ENCODE measurements around the gene PCSK5. TPM values are rescaled to one million over a fixed set of nuclear protein-coding genes. Genes with fewer than 3 reads are reported as not detected.

The PCSK5 gene
- total and polyA plus RNA-seq, 2 of the 8 experiments (the other 6 are each of a cell fraction or from before 2014, with no cell fraction given): 5.5 to 10.7 TPM

DNA sequence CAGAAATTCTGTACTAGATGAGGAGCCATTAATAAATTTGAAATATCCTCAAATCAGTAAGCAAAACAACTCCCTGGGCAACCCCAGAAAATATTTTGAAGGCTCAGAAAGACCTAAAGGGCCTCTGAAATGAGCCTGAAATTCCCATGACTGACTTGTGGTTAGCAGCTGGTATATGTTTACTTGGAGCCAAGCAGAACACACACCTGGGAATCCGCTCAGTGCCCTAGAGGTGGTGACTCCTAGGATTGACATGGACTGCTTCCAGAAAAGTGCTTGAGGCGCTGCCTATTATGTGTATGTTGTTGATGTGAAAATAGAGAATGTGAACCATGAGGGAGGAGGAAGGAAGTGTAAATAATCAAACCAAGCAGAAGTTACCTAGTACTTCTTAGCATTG is 489.0 kb downstream of the PCSK5 start:
- H4K20me1 ChIP-seq (replicated peaks in 1 of 2; ENCODE audit: control insufficient read depth in 1 of 2, insufficient read depth in 2 of 2, low read length in 2 of 2): no peaks in the 10 kb centered on the region
- POLR2A ChIA-PET (ENCODE audit: partially characterized antibody): no interaction called here
- no peaks in the 10 kb centered on the region for H3K27me3 ChIP-seq (replicated peaks in 1 of 4; ENCODE audit: control insufficient read depth in 3 of 4, extremely low read depth in 1 of 4, insufficient read depth in 3 of 4, low read length in 3 of 4)
- H4K91ac ChIP-seq (replicated peaks; ENCODE audit: insufficient read length, low read length): no peak overlapping the region
- no peak overlapping the region for H3K4me3 ChIP-seq (ENCODE audit: extremely low read depth in 1 of 4, insufficient read depth in 2 of 4, low read depth in 3 of 4, low read length in 4 of 4)
- no peak overlapping the region for H3K27ac ChIP-seq (ENCODE audit: low read depth, low read length)
- H2BK120ac ChIP-seq (replicated peaks; ENCODE audit: low read depth, low read length): no peak overlapping the region
- no peak overlapping the region for H3K4me2 ChIP-seq (ENCODE audit: insufficient read depth in 1 of 2, low read depth in 2 of 2, low read length in 2 of 2)
- no peak overlapping the region for H2AK5ac ChIP-seq (ENCODE audit: low read depth, low read length)
- H3K4ac ChIP-seq (replicated peaks; ENCODE audit: insufficient read length, low read depth, low read length): no peak overlapping the region
- H2BK20ac ChIP-seq (ENCODE audit: low read length): no peak overlapping the region
- H3K23me2 ChIP-seq (ENCODE audit: low read depth, low read length): no peaks in the 10 kb centered on the region
- H3K79me1 ChIP-seq (ENCODE audit: low read depth, low read length): no peaks in the 10 kb centered on the region
- H2BK12ac ChIP-seq (ENCODE audit: low read depth, low read length): no peak overlapping the region
- FAIRE-seq (no peak), DNase-seq (ENCODE audit: low read depth in 1 of 2, low spot score in 2 of 2) (no peak)
- H3K14ac ChIP-seq (ENCODE audit: insufficient read length): no peak overlapping the region
- no peaks in the 10 kb centered on the region for H3K36me3 ChIP-seq (ENCODE audit: control insufficient read depth in 2 of 4, insufficient read depth in 4 of 4, low read length in 3 of 4)
- no peak overlapping the region for H2AFZ ChIP-seq (ENCODE audit: low read length)
- WGBS, 2 experiments (ENCODE audit: extremely low coverage in 1 of 2, insufficient coverage in 1 of 2, insufficient read length in 1 of 2, insufficient replicate concordance in 2 of 2, low coverage in 1 of 2, low lambda C conversion rate in 2 of 2, missing lambda C conversion rate in 1 of 2): 85% methylated on average over 2 of the region's 2 CpGs; no CpG with 5 or more reads in 1 of the 2 experiments
- TF ChIP-seq TEAD4 (IDR thresholded peaks at IDR 0.05; ENCODE audit: low read depth, low read length): no peak
- no peak overlapping the region for H4K5ac ChIP-seq (ENCODE audit: insufficient read length, low read depth, low read length)
- H3K79me2 ChIP-seq (ENCODE audit: control insufficient read depth in 1 of 2, insufficient read depth in 2 of 2, low read length in 2 of 2): no peaks in the 10 kb centered on the region
- no peak overlapping the region for H3K18ac ChIP-seq (ENCODE audit: extremely low read depth, low read length)
- H2BK15ac ChIP-seq (ENCODE audit: low read length): no peak overlapping the region
- CTCF ChIA-PET (ENCODE audit: partially characterized antibody): interaction anchor here (1.2 to 4.9 kb wide), 3 partner anchors 14 to 285 kb away, joined by 3 to 18 read pairs (median 3); partner anchors contain the start of gene RFK
- H3K56ac ChIP-seq (replicated peaks; ENCODE audit: insufficient read length, low read depth, low read length): no peak overlapping the region
- no peak overlapping the region for H4K8ac ChIP-seq (ENCODE audit: extremely low read depth, insufficient read depth, low read length)
- no peak overlapping the region for H3K9ac ChIP-seq (replicated peaks in 1 of 4; ENCODE audit: extremely low read depth in 1 of 4, low read depth in 3 of 4, low read length in 3 of 4)
- no peak overlapping the region for H2BK5ac ChIP-seq (ENCODE audit: low read depth, low read length)
- no peaks in the 10 kb centered on the region for H3K9me3 ChIP-seq (ENCODE audit: insufficient read depth in 2 of 2, low read depth in 1 of 2, low read length in 1 of 2)
- H3K23ac ChIP-seq (ENCODE audit: insufficient read length): no peak overlapping the region
- H3K4me1 ChIP-seq (replicated peaks in 1 of 4; ENCODE audit: control insufficient read depth in 3 of 4, insufficient read depth in 4 of 4, low read length in 3 of 4): no peaks in the 10 kb centered on the region
